ENCODE data around the gene MCM9.

DNA sequence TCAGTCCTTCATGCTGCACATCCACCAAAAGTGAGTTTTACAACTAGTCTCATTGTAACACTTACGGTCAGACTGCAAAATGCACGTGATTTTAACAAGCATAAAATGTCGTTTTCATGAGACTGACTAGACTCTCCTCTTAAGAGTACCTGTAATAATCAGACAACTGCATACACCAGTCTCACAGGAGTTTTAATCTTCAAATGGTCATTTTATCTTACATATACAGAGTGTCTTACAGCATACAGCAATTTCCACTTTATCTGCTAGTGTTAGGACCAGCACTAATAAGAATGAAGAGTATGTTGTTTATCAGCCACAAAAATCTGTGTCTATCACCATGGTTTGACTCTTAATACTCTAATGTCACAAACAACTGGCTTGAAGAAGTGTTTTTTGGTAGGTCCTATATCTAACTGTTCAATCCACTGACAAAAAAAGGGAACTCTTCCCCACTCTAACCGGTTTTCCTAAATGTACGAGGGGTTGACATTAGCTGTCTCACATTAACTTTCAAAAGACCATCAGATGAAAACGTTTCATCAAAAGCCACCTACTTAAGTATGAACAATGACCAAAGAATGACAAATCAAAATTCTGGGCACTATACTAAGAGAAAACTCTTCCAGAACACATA lies 42.5 kb downstream of the MCM9 start:
- no peak for TF ChIP-seq CTCF (IDR thresholded peaks at IDR 0.05)
- TF ChIP-seq POLR2A (IDR thresholded peaks at IDR 0.05), result no peak
- no peak for TF ChIP-seq POLR2AphosphoS5 (IDR thresholded peaks at IDR 0.05)
